CD14-positive monocyte (primary cell): ENCODE measurements around the gene OTULIN. TPM values are rescaled to one million over a fixed set of nuclear protein-coding genes. Genes with fewer than 3 reads are reported as not detected.

Source experiments
- DNase-seq, 3 donors: peaks; one replicate each; pipeline ENCODE4 v3.0.0-alpha.2; 2011 to 2022
- H2AFZ ChIP-seq: 2 replicates; pipeline ENCODE4 v1.6.0; 2012; ENCODE audit warnings: mild to moderate bottlenecking, low read depth, low read length, inconsistent platforms; ENCODE audit not compliant: insufficient read depth, poor library complexity, severe bottlenecking
- H3K27ac ChIP-seq, 2 donors: 1 replicate in 1 of 2; 2 replicates in 1 of 2; pipeline ENCODE4 v1.5.1; 2012 to 2013; ENCODE audit warnings: low read length in 2 of 2, control low read depth in 1 of 2, inconsistent platforms in 1 of 2, low read depth in 1 of 2, mild to moderate bottlenecking in 1 of 2
- H3K27me3 ChIP-seq, 2 donors: one replicate each; pipeline versions ENCODE4 v1.6.0 to v1.6.1; 2011 to 2013; ENCODE audit warnings: low read length in 2 of 2; ENCODE audit not compliant: control insufficient read depth in 2 of 2, insufficient read depth in 2 of 2
- H3K36me3 ChIP-seq, 2 donors: replicated peaks in 1 of 2; 1 replicate in 1 of 2; 2 replicates in 1 of 2; pipeline versions ENCODE4 v1.5.1 to v1.6.1; 2012 to 2013; ENCODE audit warnings: low read length in 2 of 2, control low read depth in 1 of 2, inconsistent platforms in 1 of 2, mild to moderate bottlenecking in 1 of 2; ENCODE audit not compliant: insufficient read depth in 2 of 2, control insufficient read depth in 1 of 2
- H3K4me1 ChIP-seq, 2 donors: 1 replicate in 1 of 2; 2 replicates in 1 of 2; pipeline versions ENCODE4 v1.5.1 to v1.6.1; 2012 to 2013; ENCODE audit warnings: low read length in 2 of 2, control low read depth in 1 of 2, inconsistent platforms in 1 of 2, mild to moderate bottlenecking in 1 of 2, moderate library complexity in 1 of 2; ENCODE audit not compliant: insufficient read depth in 2 of 2, control insufficient read depth in 1 of 2
- H3K4me2 ChIP-seq: replicated peaks from 2 replicates; pipeline ENCODE3; 2012; ENCODE audit warnings: low read length, moderate library complexity, mild to moderate bottlenecking; ENCODE audit not compliant: poor library complexity, severe bottlenecking; ENCODE audit errors: extremely low read depth
- H3K4me3 ChIP-seq, 3 experiments: fragments of 200-600 bp in 1 of 3; sonication (generic) in 1 of 3; replicated peaks in 1 of 3; 1 replicate in 2 of 3; 2 replicates in 1 of 3; pipeline ENCODE4 v1.5.1; 2011 to 2013; ENCODE audit warnings: low read length in 3 of 3, mild to moderate bottlenecking in 3 of 3, control low read depth in 2 of 3, low read depth in 2 of 3, inconsistent platforms in 1 of 3, moderate library complexity in 1 of 3
- H3K79me2 ChIP-seq: 2 replicates; pipeline ENCODE4 v1.6.0; 2012; ENCODE audit warnings: mild to moderate bottlenecking, control low read depth, inconsistent platforms, low read length, moderate library complexity; ENCODE audit not compliant: insufficient read depth
- H3K9ac ChIP-seq: 2 replicates; pipeline ENCODE4 v1.6.0; 2017; ENCODE audit warnings: low read length, mild to moderate bottlenecking; ENCODE audit not compliant: insufficient read depth, poor library complexity, severe bottlenecking
- H3K9me3 ChIP-seq, 2 donors: replicated peaks in 1 of 2; 1 replicate in 1 of 2; 2 replicates in 1 of 2; pipeline versions ENCODE4 v1.5.1 to v1.6.1; 2012 to 2013; ENCODE audit warnings: low read length in 2 of 2, control low read depth in 1 of 2; ENCODE audit not compliant: control insufficient read depth in 1 of 2, insufficient read depth in 1 of 2
- H4K20me1 ChIP-seq: 2 replicates; pipeline ENCODE4 v1.6.0; 2012; ENCODE audit warnings: mild to moderate bottlenecking, low read length, control low read depth, moderate library complexity; ENCODE audit not compliant: insufficient read depth
- H3K27ac Mint-ChIP-seq, 7 donors: one replicate each; pipeline ENCODE4 v1.8.0; 2020; ENCODE audit warnings: mild to moderate bottlenecking in 7 of 7, mixed read lengths in 7 of 7, moderate library complexity in 6 of 7, inconsistent platforms in 2 of 7
- H3K27me3 Mint-ChIP-seq, 3 donors: one replicate each; pipeline ENCODE4 v1.8.0; 2021 to 2022; ENCODE audit warnings: low read depth in 3 of 3, mild to moderate bottlenecking in 3 of 3, mixed read lengths in 3 of 3, moderate library complexity in 3 of 3, inconsistent platforms in 1 of 3
- H3K36me3 Mint-ChIP-seq, 2 donors: one replicate each; pipeline ENCODE4 v1.8.0; 2020; ENCODE audit warnings: mixed read lengths in 2 of 2, inconsistent platforms in 1 of 2, mild to moderate bottlenecking in 1 of 2
- H3K4me1 Mint-ChIP-seq: one replicate; pipeline ENCODE4 v1.8.0; 2020; ENCODE audit warnings: mild to moderate bottlenecking, mixed read lengths
- H3K4me3 Mint-ChIP-seq, 2 donors: one replicate each; pipeline ENCODE4 v1.8.0; 2020; ENCODE audit warnings: mild to moderate bottlenecking in 2 of 2, mixed read lengths in 2 of 2, moderate library complexity in 1 of 2
- H3K9me3 Mint-ChIP-seq, 7 donors: one replicate each; pipeline ENCODE4 v1.8.0; 2020 to 2022; ENCODE audit warnings: mixed read lengths in 7 of 7, mild to moderate bottlenecking in 6 of 7, moderate library complexity in 6 of 7, inconsistent platforms in 2 of 7
- WGBS: methylation state at CpG from one replicate; pipeline ENCODE4 v1.1.5; 2013; ENCODE audit warnings: missing lambda C conversion rate; ENCODE audit not compliant: insufficient coverage; 5-methylcytosine and 5-hydroxymethylcytosine counted together
- intact Hi-C, 2 donors: fragments of 100-400 bp; cut with micrococcal nuclease; formaldehyde crosslinking; loops; one replicate each; pipeline versions ENCODE4 v1.15.0 to v1.15.1; 2023
- polyA plus RNA-seq, 3 donors: library from polyadenylated mRNA; depleted of rRNA in 1 of 3; unstranded in 2 of 3; stranded (reverse) in 1 of 3; fragments of 300-500 nt in 2 of 3; fragments of >200 nt in 1 of 3; fragmentation: Illumina TruSeq in 2 of 3; gene quantifications; 1 replicate in 2 of 3; 2 replicates in 1 of 3; pipeline ENCODE4 v1.2.3, GENCODE V29; 2012 to 2021
- TF ChIP-seq, protein P1 (sequence below): fragments of 200-600 bp; IDR thresholded peaks from one replicate; pipeline ENCODE4 v1.8.0; 2022; ENCODE audit warnings: antibody characterized with exemption, mild to moderate bottlenecking

The OTULIN gene
- polyA plus RNA-seq, 3 donors, result 13.7 to 14.2 (median 14.0) TPM

GRCh38 chr5:14733661-14734060 is 69.1 kb downstream of the OTULIN start:
- Mint-ChIP-seq H3K27me3 (no peaks in the 10 kb centered on the region), H3K36me3 (peaks cover 4 to 13% of the 10 kb centered on the region in 2 donors), H3K9me3 (peaks cover 0 to 3% (median 0%) of the 10 kb centered on the region in 7 donors), H3K4me3 (no peak overlapping the region), H3K27ac (no peak overlapping the region), H3K4me1 (peaks cover 14% of the 10 kb centered on the region)
- TF ChIP-seq, protein P1, sequence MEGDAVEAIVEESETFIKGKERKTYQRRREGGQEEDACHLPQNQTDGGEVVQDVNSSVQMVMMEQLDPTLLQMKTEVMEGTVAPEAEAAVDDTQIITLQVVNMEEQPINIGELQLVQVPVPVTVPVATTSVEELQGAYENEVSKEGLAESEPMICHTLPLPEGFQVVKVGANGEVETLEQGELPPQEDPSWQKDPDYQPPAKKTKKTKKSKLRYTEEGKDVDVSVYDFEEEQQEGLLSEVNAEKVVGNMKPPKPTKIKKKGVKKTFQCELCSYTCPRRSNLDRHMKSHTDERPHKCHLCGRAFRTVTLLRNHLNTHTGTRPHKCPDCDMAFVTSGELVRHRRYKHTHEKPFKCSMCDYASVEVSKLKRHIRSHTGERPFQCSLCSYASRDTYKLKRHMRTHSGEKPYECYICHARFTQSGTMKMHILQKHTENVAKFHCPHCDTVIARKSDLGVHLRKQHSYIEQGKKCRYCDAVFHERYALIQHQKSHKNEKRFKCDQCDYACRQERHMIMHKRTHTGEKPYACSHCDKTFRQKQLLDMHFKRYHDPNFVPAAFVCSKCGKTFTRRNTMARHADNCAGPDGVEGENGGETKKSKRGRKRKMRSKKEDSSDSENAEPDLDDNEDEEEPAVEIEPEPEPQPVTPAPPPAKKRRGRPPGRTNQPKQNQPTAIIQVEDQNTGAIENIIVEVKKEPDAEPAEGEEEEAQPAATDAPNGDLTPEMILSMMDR, result no peak
- no peaks in the 10 kb centered on the region for H3K79me2 ChIP-seq
- no peak overlapping the region for H3K4me2 ChIP-seq
- H3K27ac ChIP-seq, result no peak overlapping the region
- no peaks in the 10 kb centered on the region for H3K36me3 ChIP-seq
- H3K4me1 ChIP-seq, result peaks cover 0 to 3% of the 10 kb centered on the region in 2 donors
- H2AFZ ChIP-seq, result no peak overlapping the region
- H3K4me3 ChIP-seq, result no peak overlapping the region
- H3K9ac ChIP-seq, result no peak overlapping the region
- WGBS, result 100% methylated on average over 14 of the region's 16 CpGs
- no peaks in the 10 kb centered on the region for H4K20me1 ChIP-seq
- no peaks in the 10 kb centered on the region for H3K9me3 ChIP-seq
- no peaks in the 10 kb centered on the region for H3K27me3 ChIP-seq
- DNase-seq, result no peak
- intact Hi-C loops, result no loop called here

DNA sequence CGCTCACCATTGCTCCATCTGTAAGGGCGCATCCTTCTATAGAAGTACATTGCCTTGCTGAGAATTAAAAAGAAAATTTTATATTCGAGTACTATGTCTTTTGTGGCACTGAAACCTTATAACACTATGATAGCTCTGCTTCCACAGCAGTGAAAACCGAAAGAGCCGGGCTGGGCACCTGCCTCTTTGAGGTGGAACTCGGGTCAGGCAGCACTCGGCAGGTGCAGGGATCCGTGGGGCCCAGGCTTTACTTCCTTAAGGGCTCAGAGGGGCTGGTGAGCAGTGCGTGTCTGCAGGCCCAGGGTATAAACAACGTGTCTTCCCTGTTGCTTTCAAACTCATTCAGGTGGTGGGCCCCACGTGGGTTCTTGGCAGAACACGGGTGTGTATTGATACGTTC is 69.9 kb downstream of the OTULIN start:
- peaks cover 4 to 13% of the 10 kb centered on the region in 2 donors for H3K36me3 Mint-ChIP-seq
- WGBS, result 98% methylated on average over 8 of the region's 13 CpGs

More for the DNA sequence above, 69.9 kb downstream of the OTULIN start:
- Histone ChIP-seq H3K27me3 (no peaks in the 10 kb centered on the region), H3K27ac (no peak overlapping the region), H3K9ac (no peak overlapping the region), H3K9me3 (no peaks in the 10 kb centered on the region), H4K20me1 (no peaks in the 10 kb centered on the region), H3K36me3 (no peaks in the 10 kb centered on the region), H2AFZ (no peak overlapping the region), H3K79me2 (no peaks in the 10 kb centered on the region), H3K4me3 (no peak overlapping the region), H3K4me1 (peaks cover 3 to 4% of the 10 kb centered on the region in 2 donors), H3K4me2 (no peak overlapping the region)
- peaks cover 0 to 3% (median 0%) of the 10 kb centered on the region in 7 donors for H3K9me3 Mint-ChIP-seq
- H3K4me3 Mint-ChIP-seq, result no peak overlapping the region
- TF ChIP-seq, protein P1, result no peak
- intact Hi-C loops, result no loop called here
- peaks cover 18% of the 10 kb centered on the region for H3K4me1 Mint-ChIP-seq
- no peaks in the 10 kb centered on the region for H3K27me3 Mint-ChIP-seq
- no peak overlapping the region for H3K27ac Mint-ChIP-seq
- no peak for DNase-seq
